GM15510 (cell line): Measurements from ENCODE around the gene SOX6.

Experiments
- POLR2A ChIP-seq: IDR thresholded peaks from 3 replicates; pipeline ENCODE4 v1.6.1; 2011; ENCODE audit warnings: borderline replicate concordance; ENCODE audit not compliant: insufficient read length; ENCODE audit errors: extremely low read depth

Gene SOX6

DNA sequence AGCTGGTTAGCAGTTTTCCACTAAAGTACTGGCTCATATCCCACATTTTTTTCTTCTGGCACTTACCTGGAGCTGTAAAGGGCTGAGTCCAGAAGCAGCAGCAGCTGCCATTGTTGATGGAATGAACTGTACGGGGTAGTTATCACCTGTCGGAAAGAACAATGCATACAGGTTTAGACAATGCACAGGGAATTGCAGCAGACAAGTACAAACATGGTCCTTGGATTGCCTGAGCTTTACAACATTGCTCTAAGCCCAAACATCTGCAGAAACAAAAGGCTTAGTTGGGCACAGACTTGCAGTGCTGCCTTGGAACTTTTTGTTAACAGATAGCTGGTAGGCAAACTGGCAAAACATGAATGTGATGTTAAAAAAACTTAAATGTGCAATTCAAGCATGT, 258.8 kb downstream of the SOX6 start:
- no peak for TF ChIP-seq POLR2A

DNA sequence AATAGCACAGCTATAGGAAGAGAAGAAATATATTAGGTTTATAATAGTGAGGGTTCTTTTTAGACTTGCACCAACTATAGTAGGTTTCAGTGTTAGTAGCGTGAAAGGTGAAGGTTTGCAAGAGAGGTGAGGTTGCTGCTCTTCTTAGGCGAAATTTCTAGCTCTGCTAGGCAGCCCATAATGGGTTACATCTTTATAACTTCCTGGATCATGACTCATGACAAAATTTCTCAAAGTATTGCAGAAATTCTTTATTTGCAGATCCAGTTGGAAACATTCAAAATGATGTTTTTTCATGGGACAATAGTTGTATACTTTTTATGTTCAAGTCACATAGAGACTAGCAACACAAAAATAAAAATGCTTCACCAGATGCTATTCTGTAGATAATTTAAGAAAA, 260.0 kb downstream of the SOX6 start:
- TF ChIP-seq POLR2A, result no peak

DNA sequence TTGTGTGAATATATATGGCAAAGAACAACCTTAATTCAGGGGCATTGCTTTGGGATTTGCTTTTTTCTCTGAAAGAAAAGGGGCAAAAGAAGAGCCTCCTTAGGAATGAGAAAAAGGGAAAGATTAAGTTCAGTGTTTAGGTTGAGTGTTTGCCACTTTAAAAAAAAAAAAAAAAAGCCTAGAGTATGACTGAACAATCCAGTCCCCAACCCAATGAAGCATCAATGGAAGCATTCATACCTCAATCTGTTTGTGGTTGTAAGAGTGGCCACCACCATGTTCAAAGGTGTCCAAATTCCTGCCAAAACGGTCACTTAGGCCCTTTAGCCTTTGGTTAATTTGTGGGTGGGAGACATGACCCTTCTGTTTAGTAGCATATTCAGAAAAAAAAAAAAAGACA, 260.6 kb downstream of the SOX6 start:
- no peak for TF ChIP-seq POLR2A

DNA sequence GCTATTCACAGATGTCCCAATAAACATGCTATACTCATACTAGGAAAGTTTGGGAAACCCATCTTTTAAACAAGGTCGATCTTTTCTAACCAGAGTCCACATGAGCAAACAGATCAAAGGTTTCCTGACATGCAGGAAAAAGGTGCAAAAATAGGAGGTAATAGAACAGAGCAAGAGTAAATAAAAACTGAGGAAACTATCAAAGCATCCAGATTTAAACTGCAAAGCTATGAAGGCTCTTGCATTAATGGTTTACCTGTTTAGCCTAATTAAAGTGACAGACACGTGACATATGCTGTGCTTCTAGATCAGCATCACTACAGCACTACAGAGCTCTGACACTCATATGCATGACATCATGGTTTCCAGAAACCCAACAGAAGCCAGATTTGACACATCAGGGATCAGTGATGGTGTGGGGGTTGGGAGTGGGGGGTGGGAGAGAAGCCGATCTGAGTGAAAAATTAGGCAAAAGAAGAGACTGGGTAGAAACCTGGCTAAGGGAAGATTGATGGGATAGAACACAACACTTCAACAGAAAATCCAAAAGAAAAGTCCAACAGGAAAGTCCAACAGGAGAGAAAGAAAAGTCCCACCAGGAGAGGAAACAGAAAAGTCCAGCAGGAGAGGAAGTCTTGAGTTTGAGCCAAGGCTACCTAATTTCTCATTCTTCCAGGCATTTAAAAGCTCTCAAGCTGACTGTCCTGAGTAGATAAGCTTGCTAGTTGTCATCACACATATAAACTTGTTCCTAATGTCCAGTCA, 262.3 kb downstream of the SOX6 start:
- no peak for TF ChIP-seq POLR2A

DNA sequence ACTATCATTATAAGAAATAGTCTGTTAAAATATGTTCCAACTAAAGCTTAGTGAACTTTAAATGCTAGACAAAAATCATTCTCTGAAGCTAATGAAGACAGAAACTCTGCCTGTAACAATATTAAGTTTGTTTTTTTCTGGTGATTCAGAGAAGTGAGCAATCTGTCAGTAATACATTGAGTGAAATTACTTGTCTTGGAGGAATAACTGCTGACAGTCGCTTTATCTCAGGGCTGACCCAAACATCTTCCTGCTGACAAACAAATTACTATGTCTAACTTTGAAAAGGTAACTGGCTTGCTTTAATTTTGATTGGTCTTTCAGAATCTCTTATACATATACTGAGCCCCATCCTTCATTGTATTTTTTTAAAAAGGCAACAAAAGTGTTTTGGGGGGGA, 264.5 kb downstream of the SOX6 start:
- TF ChIP-seq POLR2A, result no peak

DNA sequence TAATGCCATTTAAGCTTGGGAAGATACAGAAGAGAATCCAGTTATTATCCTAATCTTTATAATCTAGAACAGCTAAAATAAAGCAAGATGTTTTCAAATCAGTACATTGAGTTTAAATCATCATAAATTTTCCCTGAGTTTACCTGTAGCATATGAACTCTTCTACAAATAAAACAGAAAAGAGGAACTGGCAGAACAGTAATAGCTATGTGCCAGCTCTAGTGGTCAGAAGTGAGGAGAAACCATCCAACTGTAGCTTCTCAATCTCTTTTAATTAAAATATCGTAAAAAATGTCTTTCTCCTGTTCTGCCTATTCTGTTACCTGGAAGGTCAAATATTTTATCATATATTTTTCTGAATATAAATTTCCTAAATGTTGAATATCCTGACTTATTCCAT, 266.9 kb downstream of the SOX6 start:
- no peak for TF ChIP-seq POLR2A

DNA sequence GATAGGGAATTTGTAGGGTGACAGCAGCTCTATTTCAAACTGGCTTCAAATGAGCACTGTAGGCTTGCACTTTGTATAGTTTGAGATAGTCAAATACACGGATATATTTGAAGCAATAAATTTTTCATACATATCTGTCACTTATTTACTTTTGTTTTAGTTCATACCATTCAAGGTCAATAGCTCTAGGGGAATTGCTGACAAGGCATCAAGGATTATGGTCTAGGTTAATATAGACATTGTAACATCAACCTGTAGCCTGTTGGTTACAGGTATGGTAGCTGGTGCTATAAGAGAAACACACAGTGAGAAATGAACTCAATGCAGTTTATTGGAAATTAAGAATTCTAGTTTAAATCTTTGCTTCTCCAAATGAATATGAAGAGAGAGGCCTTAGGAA, 267.6 kb downstream of the SOX6 start:
- TF ChIP-seq POLR2A, result no peak

DNA sequence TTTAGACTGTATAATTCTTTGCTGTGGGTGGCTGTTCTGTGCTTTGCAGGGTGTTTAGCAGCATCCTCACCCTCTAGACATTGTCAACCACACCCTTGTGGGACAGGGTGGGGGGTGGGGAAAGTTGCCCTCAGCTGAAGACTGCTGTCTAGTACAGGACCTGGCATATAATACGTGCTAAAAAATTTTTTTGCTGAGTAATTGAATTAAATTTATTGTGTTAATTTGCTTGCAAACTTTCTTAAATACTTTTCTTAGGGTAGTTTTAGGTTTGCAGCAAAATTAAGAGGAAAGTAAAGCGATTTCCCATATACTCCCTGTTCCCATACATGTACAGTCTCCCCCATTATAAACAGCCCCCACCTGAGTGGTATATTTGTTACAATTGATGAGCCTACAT, 268.5 kb downstream of the SOX6 start:
- no peak for TF ChIP-seq POLR2A

DNA sequence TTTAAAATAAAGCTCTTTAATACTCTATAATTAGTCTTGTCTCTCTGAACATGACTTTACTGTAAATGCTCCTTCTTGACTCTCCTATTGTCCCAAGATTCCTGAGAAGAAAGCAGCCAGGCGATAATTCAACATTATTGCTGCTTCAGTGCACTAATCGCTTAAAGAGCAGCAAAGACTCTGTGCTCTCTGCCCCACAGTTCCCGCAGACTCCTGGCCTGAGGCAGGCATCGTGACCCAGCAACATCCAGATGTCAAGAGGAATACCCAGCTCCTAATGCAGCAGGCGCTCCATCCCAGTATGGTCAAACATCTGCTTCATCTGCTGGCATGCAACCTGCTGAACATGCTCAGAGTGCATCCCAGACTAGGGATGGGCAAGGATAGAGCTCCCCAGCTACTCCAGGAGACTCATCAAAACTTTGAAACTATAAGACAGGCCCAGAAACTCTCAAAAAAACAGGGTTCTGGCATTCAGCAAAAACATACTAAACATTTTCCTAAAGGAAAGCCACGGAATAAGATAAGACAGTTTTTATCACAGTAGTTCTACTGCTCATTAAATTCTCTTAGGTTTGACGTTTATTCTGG, 270.0 kb downstream of the SOX6 start:
- TF ChIP-seq POLR2A, result no peak

DNA sequence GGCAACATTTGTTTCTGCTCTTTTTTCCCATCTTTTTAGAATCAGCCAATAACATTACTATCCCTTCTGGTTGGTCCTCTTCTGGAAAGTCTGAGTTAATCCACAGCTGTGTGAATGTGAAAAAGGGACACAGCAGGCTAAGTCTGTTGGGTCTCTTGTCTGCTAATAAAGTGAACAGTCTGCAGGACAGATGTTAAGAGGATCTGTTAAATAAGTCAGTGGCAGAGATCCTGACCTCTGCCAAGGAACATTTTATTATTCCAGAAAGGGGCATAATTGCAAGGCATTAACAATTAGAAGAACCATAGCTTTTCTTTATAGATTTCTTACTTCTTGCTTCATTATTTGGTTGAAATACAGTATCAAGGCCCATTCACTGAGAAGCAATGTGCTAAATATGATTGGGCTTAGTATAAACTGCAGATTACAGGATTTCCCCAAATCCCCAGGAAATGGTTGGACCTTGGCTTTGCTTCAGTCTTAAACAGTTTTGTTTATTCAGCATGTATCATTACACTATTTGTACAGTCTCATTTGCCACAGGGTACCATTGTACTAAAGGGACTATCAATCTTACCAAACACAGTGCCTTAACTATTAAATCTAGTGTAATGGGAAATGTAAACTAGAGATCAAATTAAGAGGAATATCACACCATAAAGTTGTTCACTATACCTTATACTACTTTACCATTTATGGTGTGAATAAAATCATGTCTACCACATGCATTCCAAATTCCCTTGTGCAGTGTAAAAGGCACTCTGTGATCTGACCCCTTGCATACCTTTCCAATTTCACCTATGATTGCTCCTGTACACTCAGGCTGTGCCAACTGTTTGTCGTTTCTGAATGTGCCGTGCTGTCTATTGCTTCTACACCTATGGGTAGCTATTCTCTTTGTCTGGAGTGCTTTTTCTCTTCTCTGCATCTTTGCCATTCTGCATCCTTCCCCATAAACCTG, 274.0 kb downstream of the SOX6 start:
- TF ChIP-seq POLR2A, result no peak

DNA sequence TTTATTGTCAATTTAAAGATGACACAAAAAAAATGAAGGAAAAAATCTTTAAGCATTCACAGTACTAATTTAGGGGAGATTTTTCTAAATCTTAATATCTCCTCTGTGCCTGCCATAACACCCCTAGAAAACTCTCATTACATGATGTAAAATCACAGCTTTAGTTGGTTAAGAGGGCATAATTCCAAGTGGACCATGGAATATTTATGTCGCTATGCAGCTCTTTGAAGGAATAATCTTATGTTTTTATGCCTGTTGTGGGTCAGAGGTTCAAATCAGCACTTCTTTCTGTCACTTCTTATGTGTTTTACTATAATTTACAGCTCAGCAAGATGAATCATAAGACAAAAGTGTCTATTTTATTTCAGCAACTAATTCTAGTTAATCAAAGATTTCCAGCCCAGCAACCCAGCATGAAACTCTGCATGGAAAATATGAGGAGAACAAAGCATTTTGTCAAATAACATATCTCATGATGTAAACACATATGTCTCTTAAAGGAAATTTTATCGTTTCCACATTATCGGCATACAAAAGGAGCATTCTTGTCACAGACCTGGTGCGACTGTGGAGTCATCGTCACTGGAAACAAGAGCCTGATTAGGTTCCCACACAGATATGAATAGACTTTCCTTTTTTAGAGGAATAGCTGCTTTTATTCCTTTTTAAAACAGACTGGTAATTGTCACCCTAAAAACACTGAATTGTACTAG, 274.8 kb downstream of the SOX6 start:
- TF ChIP-seq POLR2A, result no peak

DNA sequence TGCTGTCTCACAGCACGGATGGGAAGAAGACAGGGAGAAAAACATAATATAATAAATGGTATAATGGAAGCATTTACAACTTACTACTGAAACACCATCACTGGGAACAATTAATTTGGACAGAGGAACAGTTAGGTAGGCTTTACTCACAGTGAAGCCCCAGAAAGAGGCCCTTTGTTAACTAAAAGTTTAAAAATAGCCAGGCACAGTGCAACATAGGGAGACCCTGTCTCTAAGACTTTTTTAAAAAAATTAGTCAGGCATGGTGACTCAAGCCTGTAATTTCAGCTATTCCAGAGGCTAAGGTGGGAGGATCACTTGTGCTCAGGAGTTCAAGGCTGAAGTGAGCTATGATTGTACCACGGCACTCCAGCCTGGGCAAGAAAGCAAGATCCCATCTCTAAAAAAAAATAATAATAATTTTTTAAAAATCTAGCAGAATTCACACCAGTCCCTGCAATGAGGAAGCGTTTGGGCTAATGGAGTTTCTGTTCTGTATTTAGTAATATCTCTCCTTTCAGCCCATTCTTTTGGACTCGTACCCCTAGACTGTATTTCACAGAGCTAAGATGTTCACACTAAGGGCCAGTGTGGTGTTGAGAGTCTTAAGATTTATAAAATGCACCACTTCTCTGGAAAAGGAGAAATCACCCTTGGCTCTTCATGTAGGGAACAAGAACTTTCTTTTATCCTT, 275.5 kb downstream of the SOX6 start:
- TF ChIP-seq POLR2A, result no peak

DNA sequence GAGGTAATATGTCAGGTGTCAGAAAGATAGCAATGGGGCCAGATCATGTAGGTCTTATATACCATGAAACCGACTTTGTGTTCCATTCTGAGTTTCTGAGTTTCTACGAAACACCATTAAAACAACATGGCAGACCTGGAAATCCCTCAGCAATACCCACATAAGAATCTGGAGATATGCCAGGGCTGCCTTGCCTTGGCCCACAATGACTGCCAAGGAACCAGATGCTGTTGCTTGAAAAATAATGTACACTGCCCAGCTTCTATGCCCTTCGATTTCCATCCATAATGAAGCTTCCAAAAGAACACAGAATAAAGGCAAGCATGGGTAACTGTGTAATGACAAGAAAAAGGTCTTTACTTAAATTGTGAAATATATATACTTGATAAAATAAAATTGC, 277.4 kb downstream of the SOX6 start:
- no peak for TF ChIP-seq POLR2A

DNA sequence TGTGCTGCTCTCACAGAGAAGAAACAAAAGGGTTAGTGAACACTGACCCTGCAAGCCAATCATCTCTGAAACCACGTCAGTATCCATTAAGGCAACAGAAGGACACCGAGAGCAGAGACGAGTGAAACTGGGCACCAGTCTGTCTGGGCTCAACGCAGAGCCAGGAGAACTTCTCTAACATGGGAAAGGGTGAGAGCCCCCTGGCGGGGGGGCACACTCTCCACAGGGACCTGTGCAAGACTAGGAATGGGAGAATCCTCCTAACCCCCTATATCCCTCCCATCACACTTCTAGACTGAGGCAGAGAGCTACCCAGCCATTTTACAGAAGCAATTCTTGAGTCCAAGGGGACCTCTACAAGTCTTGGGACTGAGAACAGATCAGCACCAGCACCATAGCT, 285.8 kb downstream of the SOX6 start:
- no peak for TF ChIP-seq POLR2A
